Measurements from ENCODE around the gene RNASE9. TPM values are rescaled to one million over a fixed set of nuclear protein-coding genes. Genes with fewer than 3 reads are reported as not detected.

RNASE9 gene
- total and polyA plus RNA-seq, 4 donors, result not detected

DNA sequence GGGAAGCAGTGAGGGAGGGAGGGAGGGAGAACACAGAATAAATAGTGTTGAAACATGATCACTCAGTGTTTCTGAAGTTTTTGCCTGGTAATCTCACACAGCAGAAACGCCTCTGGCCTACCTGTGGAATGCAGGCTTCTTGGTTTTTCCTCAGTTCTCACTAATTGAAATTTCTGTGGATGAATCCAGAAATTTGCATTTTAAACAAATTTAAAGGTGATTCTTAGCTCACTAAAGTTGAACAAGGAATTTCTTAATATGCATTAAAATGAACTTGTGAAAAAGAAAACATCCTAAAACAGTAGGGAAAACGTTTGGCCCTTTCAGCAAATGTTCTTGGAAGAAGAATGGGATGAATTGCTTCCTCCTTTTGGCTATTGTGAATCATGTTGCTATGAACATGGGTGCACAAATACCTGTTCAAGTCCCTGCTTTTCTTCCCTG is 1.4 kb downstream of the RNASE9 start:
- Histone ChIP-seq H3K4me3 (ENCODE audit: low read depth, low read length) (no peak overlapping the region), H3K36me3 (ENCODE audit: control insufficient read depth, insufficient read depth, low read length) (no peaks in the 10 kb centered on the region), H3K4me1 (ENCODE audit: control insufficient read depth, insufficient read depth, low read length) (no peaks in the 10 kb centered on the region), H3K27ac (ENCODE audit: low read depth, low read length) (no peak overlapping the region), H3K27me3 (ENCODE audit: control insufficient read depth, insufficient read depth, low read length) (no peaks in the 10 kb centered on the region), H3K9me3 (ENCODE audit: control insufficient read depth, insufficient read depth, low read length) (no peaks in the 10 kb centered on the region)
- no peak for DNase-seq (ENCODE audit: low read depth in 4 of 6, low spot score in 6 of 6)
- 20% methylated on average over 1 of the region's 2 CpGs for WGBS (ENCODE audit: insufficient coverage)

DNA sequence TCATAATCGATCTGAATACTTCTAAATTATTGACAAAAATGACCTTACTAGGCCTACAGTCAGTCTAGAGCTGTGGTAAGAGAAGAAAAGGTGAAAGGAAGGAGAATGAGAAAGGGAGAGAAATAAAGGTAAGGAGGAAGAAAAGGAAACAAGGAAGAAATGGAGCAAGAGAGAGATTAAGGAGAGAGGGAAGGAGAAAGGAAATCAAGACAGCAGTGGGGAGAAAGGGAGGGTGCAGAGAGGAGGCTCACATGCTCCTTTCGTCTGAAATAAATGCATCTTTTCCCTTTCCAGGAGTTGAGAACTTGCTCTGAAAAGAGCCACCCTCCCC is 3.7 kb downstream of the RNASE9 start:
- H3K27ac ChIP-seq (ENCODE audit: low read depth, low read length), result no peak overlapping the region
- no peaks in the 10 kb centered on the region for H3K36me3 ChIP-seq (ENCODE audit: control insufficient read depth, insufficient read depth, low read length)
- no peaks in the 10 kb centered on the region for H3K9me3 ChIP-seq (ENCODE audit: control insufficient read depth, insufficient read depth, low read length)
- no peaks in the 10 kb centered on the region for H3K4me1 ChIP-seq (ENCODE audit: control insufficient read depth, insufficient read depth, low read length)
- WGBS (ENCODE audit: insufficient coverage), result no CpG with 5 or more reads among the region's 2 CpGs
- H3K27me3 ChIP-seq (ENCODE audit: control insufficient read depth, insufficient read depth, low read length), result no peaks in the 10 kb centered on the region
- no peak for DNase-seq (ENCODE audit: low read depth in 4 of 6, low spot score in 6 of 6)
- no peak overlapping the region for H3K4me3 ChIP-seq (ENCODE audit: low read depth, low read length)

DNA sequence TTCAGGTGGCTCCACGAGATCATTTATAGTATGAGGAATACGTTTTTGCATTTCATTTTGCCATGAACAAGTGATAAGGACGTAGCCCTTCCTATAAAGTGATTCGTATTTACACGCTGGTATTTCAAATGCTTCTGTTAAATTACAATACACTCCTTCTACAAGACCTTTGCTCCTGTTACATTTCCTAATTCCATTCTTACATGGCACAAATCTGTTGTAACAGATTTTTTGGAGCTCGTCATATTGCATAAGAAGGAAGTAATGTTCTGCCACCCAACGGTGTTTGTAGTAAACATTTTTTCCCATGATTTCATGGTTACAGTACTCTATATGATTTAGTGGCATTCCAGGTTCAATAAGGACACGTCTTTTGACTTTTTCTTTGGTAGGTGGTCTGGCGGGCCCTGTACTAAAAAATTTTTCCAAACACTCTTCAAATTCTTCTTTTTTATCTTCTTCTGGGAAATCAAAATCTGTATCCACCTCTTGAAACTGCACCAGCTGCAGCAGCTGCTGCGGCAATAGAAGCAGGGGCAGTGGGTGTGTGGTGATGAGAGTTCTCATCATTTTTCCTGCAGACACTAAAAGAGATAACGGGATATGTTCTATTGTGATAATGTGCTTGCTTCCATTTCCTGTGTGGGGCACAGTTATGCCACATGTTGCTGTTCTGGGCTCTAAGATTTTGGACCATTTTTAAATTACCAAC is 4.2 kb downstream of the RNASE9 start:
- H3K4me3 ChIP-seq (ENCODE audit: low read depth, low read length), result no peak overlapping the region
- DNase-seq (ENCODE audit: low read depth in 4 of 6, low spot score in 6 of 6), result no peak
- H3K27ac ChIP-seq (ENCODE audit: low read depth, low read length), result no peak overlapping the region
- H3K27me3 ChIP-seq (ENCODE audit: control insufficient read depth, insufficient read depth, low read length), result no peaks in the 10 kb centered on the region
- WGBS (ENCODE audit: insufficient coverage), result 100% methylated on average over 1 of the region's 11 CpGs
- no peaks in the 10 kb centered on the region for H3K36me3 ChIP-seq (ENCODE audit: control insufficient read depth, insufficient read depth, low read length)
- no peaks in the 10 kb centered on the region for H3K9me3 ChIP-seq (ENCODE audit: control insufficient read depth, insufficient read depth, low read length)
- no peaks in the 10 kb centered on the region for H3K4me1 ChIP-seq (ENCODE audit: control insufficient read depth, insufficient read depth, low read length)

DNA sequence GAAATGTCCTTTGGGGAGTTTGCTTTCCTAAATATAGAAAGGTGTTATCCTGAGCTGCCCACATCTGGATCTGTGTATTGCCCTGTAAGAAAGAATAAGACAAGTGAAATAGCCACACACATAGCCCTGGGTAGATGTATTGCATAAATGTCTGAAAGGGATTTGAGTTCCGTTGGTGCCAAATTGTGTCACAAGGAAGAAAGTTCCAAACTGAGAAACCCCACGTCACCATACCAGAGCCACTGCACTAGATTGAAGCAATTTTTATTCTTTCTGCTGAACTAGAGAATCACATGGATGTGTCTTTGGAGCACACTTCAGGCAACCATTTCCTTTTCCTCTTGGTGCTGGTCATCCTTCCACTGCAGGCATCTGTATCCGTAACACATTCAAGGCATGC is 5.0 kb downstream of the RNASE9 start:
- no peak overlapping the region for H3K4me3 ChIP-seq (ENCODE audit: low read depth, low read length)
- H3K27me3 ChIP-seq (ENCODE audit: control insufficient read depth, insufficient read depth, low read length), result no peaks in the 10 kb centered on the region
- H3K9me3 ChIP-seq (ENCODE audit: control insufficient read depth, insufficient read depth, low read length), result no peaks in the 10 kb centered on the region
- no peak for DNase-seq (ENCODE audit: low read depth in 4 of 6, low spot score in 6 of 6)
- no peaks in the 10 kb centered on the region for H3K36me3 ChIP-seq (ENCODE audit: control insufficient read depth, insufficient read depth, low read length)
- H3K4me1 ChIP-seq (ENCODE audit: control insufficient read depth, insufficient read depth, low read length), result no peaks in the 10 kb centered on the region
- WGBS (ENCODE audit: insufficient coverage), result 83% methylated on average over 2 of the region's 3 CpGs
- no peak overlapping the region for H3K27ac ChIP-seq (ENCODE audit: low read depth, low read length)

DNA sequence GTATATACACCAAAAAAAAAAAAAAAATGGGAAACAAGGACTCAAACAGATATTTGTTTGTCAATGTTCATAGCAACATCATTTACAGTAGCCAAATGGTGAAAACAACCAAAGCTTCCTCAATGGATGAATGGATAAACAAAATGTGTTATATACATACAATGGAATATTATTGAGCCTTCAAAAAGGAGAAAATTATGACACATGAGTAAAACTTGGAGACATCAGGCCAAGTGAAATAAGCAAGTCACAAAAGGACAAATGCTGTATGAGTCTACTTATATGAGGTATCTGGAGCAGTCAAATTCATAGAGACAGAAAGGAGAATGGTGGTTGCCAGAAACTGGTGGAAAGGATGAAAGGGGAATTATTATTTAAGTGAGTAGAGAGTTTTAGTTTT is 7.8 kb downstream of the RNASE9 start:
- Histone ChIP-seq H3K4me1 (ENCODE audit: control insufficient read depth, insufficient read depth, low read length) (no peaks in the 10 kb centered on the region), H3K27ac (ENCODE audit: low read depth, low read length) (no peak overlapping the region), H3K4me3 (ENCODE audit: low read depth, low read length) (no peak overlapping the region), H3K27me3 (ENCODE audit: control insufficient read depth, insufficient read depth, low read length) (no peaks in the 10 kb centered on the region), H3K36me3 (ENCODE audit: control insufficient read depth, insufficient read depth, low read length) (no peaks in the 10 kb centered on the region), H3K9me3 (ENCODE audit: control insufficient read depth, insufficient read depth, low read length) (no peaks in the 10 kb centered on the region)
- no peak for DNase-seq (ENCODE audit: low read depth in 4 of 6, low spot score in 6 of 6)

DNA sequence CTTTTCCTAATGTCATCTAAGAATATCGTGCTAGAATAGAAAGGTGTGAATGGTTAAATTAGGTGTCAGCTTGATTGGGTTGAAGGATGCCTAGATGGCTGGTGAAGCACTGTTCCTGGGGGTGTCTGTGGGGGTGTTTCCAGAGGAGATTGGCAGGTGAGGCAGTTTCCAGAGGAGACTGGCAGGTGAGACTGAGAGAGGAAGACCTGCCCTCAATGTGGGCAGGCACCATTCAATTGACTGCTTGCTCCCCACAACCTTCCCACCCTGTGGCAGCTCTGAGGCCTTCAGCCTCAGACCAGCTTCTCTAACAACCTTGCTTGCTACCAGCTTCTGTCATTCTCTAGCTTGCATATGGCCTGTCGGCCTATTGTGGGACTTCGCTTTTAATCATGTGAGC is 9.2 kb downstream of the RNASE9 start:
- WGBS (ENCODE audit: insufficient coverage), result 96% methylated on average over 3 of the region's 3 CpGs
- no peak for DNase-seq (ENCODE audit: low read depth in 4 of 6, low spot score in 6 of 6)
- Histone ChIP-seq H3K9me3 (ENCODE audit: control insufficient read depth, insufficient read depth, low read length) (no peaks in the 10 kb centered on the region), H3K4me1 (ENCODE audit: control insufficient read depth, insufficient read depth, low read length) (no peaks in the 10 kb centered on the region), H3K27me3 (ENCODE audit: control insufficient read depth, insufficient read depth, low read length) (no peaks in the 10 kb centered on the region), H3K4me3 (ENCODE audit: low read depth, low read length) (no peak overlapping the region), H3K27ac (ENCODE audit: low read depth, low read length) (no peak overlapping the region), H3K36me3 (ENCODE audit: control insufficient read depth, insufficient read depth, low read length) (no peaks in the 10 kb centered on the region)

DNA sequence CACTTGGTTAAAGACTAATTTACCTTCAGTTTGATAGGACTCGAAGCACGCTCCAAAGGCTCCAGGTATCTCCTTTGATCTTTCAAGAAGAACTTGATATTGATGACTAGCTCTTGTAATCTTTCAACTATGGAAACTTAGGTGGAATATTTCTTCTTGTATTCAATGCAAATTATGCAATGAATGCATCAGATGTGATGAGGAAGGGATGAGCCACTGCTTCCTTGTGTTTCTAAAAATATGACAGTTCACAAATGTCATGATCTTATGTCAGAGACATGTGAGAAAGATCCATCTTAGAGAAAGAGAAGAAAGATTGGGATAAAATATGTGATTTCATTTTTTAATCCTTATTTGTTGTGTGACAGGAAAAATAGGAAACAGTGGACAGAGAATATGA is 9.9 kb downstream of the RNASE9 start:
- no peak overlapping the region for H3K4me3 ChIP-seq (ENCODE audit: low read depth, low read length)
- no peaks in the 10 kb centered on the region for H3K4me1 ChIP-seq (ENCODE audit: control insufficient read depth, insufficient read depth, low read length)
- no peak for DNase-seq (ENCODE audit: low read depth in 4 of 6, low spot score in 6 of 6)
- H3K36me3 ChIP-seq (ENCODE audit: control insufficient read depth, insufficient read depth, low read length), result no peaks in the 10 kb centered on the region
- H3K27ac ChIP-seq (ENCODE audit: low read depth, low read length), result no peak overlapping the region
- H3K9me3 ChIP-seq (ENCODE audit: control insufficient read depth, insufficient read depth, low read length), result no peaks in the 10 kb centered on the region
- H3K27me3 ChIP-seq (ENCODE audit: control insufficient read depth, insufficient read depth, low read length), result no peaks in the 10 kb centered on the region
- no CpG with 5 or more reads among the region's 2 CpGs for WGBS (ENCODE audit: insufficient coverage)

DNA sequence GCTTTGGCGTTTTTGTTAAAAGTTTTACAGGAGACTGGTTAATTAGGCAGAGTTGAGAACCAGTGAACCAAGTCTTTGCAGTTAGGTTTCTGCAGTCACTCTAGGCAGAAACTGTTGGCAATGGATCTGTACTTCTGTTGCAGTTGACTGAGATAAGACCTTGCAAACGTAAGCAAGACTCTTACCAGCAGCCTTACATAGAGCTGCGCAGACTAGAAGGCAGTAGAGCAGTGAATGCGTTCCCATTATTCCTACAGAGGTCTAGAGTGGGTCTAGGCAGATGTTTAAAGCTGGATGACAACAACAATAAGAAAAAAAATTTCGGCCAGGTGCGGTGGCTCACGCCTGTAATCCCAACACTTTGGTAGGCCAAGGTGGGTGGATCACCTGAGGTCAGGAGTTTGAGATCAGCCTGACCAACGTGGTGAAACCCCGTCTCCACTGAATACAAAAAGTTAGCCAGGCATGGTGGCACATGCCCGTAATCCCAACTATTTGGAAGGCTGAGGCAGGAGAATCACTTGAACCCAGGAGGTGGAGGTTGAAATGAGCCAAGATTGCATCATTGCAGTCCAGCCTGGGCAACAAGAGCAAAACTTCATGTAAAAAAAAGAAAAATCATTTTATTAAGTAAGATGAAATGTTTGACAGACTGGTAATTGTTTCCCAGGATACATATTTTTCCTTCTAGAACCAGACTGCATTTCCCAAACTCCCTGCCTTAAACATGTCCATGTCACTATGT is 12.3 kb downstream of the RNASE9 start:
- no peaks in the 10 kb centered on the region for H3K9me3 ChIP-seq (ENCODE audit: control insufficient read depth, insufficient read depth, low read length)
- no peaks in the 10 kb centered on the region for H3K36me3 ChIP-seq (ENCODE audit: control insufficient read depth, insufficient read depth, low read length)
- no peaks in the 10 kb centered on the region for H3K27me3 ChIP-seq (ENCODE audit: control insufficient read depth, insufficient read depth, low read length)
- no peak overlapping the region for H3K27ac ChIP-seq (ENCODE audit: low read depth, low read length)
- DNase-seq (ENCODE audit: low read depth in 4 of 6, low spot score in 6 of 6), result no peak
- H3K4me3 ChIP-seq (ENCODE audit: low read depth, low read length), result no peak overlapping the region
- WGBS (ENCODE audit: insufficient coverage), result 91% methylated on average over 9 of the region's 10 CpGs
- H3K4me1 ChIP-seq (ENCODE audit: control insufficient read depth, insufficient read depth, low read length), result no peaks in the 10 kb centered on the region

DNA sequence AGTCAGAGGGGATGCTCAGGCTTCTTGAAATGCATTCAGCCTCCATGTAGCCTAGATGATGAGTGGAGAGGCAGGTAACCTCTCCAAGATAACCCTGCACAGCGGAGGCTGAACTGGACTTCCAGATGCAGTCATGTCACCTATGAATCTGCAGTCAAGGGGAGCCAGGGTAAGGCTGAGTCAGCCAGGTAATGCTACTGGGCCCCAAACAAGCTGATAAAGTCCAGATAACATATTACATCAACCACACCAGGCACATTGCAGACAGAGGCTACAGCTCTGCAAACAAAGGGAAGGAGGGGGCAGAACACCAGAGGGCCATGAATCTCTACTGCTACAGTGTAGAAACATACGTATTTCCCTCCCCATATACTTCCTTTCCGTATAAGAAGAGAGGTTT is 14.0 kb downstream of the RNASE9 start:
- H3K4me3 ChIP-seq (ENCODE audit: low read depth, low read length), result no peak overlapping the region
- no peak for DNase-seq (ENCODE audit: low read depth in 4 of 6, low spot score in 6 of 6)
- H3K9me3 ChIP-seq (ENCODE audit: control insufficient read depth, insufficient read depth, low read length), result no peaks in the 10 kb centered on the region
- no peak overlapping the region for H3K27ac ChIP-seq (ENCODE audit: low read depth, low read length)
- no peaks in the 10 kb centered on the region for H3K4me1 ChIP-seq (ENCODE audit: control insufficient read depth, insufficient read depth, low read length)
- no peaks in the 10 kb centered on the region for H3K36me3 ChIP-seq (ENCODE audit: control insufficient read depth, insufficient read depth, low read length)
- WGBS (ENCODE audit: insufficient coverage), result 100% methylated on average over 1 of the region's 3 CpGs
- H3K27me3 ChIP-seq (ENCODE audit: control insufficient read depth, insufficient read depth, low read length), result no peaks in the 10 kb centered on the region

DNA sequence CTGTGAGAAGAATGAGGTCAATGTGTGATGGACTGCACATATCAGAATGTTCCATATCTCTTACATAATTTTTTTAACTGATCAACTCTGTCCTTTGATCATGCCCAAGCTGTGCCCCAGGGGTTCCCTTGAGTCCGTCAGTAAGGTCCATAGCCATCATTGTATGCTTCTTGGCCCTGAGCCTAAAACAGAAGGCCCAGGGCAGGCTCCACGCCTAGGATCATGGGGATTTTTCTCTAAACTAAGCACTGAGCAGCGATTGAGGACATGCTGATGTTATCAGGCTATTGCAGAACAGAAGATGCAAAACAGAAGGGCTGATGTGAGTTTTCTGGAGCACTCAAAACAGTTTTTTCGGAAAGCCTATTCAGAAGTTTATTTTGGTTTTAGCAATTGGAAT is 20.9 kb downstream of the RNASE9 start:
- no peak for DNase-seq (ENCODE audit: low read depth in 4 of 6, low spot score in 6 of 6)
- Histone ChIP-seq H3K4me1 (ENCODE audit: control insufficient read depth, insufficient read depth, low read length) (no peaks in the 10 kb centered on the region), H3K27ac (ENCODE audit: low read depth, low read length) (no peak overlapping the region), H3K9me3 (ENCODE audit: control insufficient read depth, insufficient read depth, low read length) (no peaks in the 10 kb centered on the region), H3K4me3 (ENCODE audit: low read depth, low read length) (no peak overlapping the region), H3K36me3 (ENCODE audit: control insufficient read depth, insufficient read depth, low read length) (no peaks in the 10 kb centered on the region), H3K27me3 (ENCODE audit: control insufficient read depth, insufficient read depth, low read length) (no peaks in the 10 kb centered on the region)
- 50% methylated on average over 3 of the region's 4 CpGs for WGBS (ENCODE audit: insufficient coverage)

Data from spinal cord (tissue), 10 donors.